Panc1 (cell line): ENCODE data around the gene COL5A1.

ENCODE experiments used
- POLR2AphosphoS5 ChIP-seq: IDR thresholded peaks from 2 replicates; pipeline ENCODE4 v1.6.1; 2012; ENCODE audit warnings: mild to moderate bottlenecking, low read depth, low read length, moderate library complexity
- SIN3A ChIP-seq: IDR thresholded peaks from 2 replicates; pipeline ENCODE4 v1.6.1; 2012; ENCODE audit warnings: low read depth, mild to moderate bottlenecking, low read length, moderate library complexity, borderline replicate concordance; ENCODE audit not compliant: insufficient read depth
- TCF7L2 ChIP-seq: IDR thresholded peaks from 2 replicates; pipeline ENCODE4 v1.6.1; 2011; ENCODE audit warnings: mild to moderate bottlenecking, low read depth, low read length, inconsistent platforms
- TF ChIP-seq, protein P1 (sequence below): fragments of 450-650 bp; IDR thresholded peaks from 2 replicates; pipeline ENCODE4 v1.5.1; 2017; ENCODE audit warnings: mild to moderate bottlenecking
- TF ChIP-seq, protein P2 (sequence below), 2 experiments: IDR thresholded peaks; 2 replicates each; pipeline ENCODE4 v1.6.1; 2011 to 2012; ENCODE audit warnings: low read depth in 2 of 2, control low read depth in 1 of 2, low read length in 1 of 2, mild to moderate bottlenecking in 1 of 2, moderate library complexity in 1 of 2; ENCODE audit not compliant: insufficient read depth in 1 of 2

DNA sequence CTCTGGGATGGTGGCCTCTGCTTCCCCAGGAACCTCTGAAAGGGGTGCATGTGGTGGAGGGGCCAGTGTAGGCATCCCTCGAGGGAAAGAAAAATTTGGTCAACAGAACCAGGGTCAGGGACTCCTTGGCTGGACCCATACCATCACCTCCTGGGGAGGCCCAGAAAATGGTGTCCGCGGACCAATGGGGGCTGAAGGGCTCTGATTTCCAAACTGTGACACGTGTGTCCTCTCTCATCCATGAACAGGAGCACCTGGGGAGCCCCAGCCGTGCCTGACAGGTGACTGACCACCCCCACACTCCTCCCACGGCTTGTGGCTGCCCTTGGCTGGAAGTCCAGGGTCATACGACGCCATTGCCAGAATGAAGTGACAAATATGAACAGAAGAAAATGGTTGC lies 242.9 kb downstream of the COL5A1 start:
- TF ChIP-seq, protein P1, sequence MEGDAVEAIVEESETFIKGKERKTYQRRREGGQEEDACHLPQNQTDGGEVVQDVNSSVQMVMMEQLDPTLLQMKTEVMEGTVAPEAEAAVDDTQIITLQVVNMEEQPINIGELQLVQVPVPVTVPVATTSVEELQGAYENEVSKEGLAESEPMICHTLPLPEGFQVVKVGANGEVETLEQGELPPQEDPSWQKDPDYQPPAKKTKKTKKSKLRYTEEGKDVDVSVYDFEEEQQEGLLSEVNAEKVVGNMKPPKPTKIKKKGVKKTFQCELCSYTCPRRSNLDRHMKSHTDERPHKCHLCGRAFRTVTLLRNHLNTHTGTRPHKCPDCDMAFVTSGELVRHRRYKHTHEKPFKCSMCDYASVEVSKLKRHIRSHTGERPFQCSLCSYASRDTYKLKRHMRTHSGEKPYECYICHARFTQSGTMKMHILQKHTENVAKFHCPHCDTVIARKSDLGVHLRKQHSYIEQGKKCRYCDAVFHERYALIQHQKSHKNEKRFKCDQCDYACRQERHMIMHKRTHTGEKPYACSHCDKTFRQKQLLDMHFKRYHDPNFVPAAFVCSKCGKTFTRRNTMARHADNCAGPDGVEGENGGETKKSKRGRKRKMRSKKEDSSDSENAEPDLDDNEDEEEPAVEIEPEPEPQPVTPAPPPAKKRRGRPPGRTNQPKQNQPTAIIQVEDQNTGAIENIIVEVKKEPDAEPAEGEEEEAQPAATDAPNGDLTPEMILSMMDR, result no peak
- TF ChIP-seq, protein P2, sequence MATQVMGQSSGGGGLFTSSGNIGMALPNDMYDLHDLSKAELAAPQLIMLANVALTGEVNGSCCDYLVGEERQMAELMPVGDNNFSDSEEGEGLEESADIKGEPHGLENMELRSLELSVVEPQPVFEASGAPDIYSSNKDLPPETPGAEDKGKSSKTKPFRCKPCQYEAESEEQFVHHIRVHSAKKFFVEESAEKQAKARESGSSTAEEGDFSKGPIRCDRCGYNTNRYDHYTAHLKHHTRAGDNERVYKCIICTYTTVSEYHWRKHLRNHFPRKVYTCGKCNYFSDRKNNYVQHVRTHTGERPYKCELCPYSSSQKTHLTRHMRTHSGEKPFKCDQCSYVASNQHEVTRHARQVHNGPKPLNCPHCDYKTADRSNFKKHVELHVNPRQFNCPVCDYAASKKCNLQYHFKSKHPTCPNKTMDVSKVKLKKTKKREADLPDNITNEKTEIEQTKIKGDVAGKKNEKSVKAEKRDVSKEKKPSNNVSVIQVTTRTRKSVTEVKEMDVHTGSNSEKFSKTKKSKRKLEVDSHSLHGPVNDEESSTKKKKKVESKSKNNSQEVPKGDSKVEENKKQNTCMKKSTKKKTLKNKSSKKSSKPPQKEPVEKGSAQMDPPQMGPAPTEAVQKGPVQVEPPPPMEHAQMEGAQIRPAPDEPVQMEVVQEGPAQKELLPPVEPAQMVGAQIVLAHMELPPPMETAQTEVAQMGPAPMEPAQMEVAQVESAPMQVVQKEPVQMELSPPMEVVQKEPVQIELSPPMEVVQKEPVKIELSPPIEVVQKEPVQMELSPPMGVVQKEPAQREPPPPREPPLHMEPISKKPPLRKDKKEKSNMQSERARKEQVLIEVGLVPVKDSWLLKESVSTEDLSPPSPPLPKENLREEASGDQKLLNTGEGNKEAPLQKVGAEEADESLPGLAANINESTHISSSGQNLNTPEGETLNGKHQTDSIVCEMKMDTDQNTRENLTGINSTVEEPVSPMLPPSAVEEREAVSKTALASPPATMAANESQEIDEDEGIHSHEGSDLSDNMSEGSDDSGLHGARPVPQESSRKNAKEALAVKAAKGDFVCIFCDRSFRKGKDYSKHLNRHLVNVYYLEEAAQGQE (IDR thresholded peaks at IDR 0.05; ENCODE audit: insufficient read depth in 1 of 2, low read depth in 2 of 2, low read length in 1 of 2), result no peak
- TF ChIP-seq POLR2AphosphoS5, result no peak
- no peak for TF ChIP-seq SIN3A
- TF ChIP-seq TCF7L2, result no peak
